K562 (cell line): ENCODE data around the gene SLC66A3. TPM values are rescaled to one million over a fixed set of nuclear protein-coding genes. Genes with fewer than 3 reads are reported as not detected.

ENCODE experiments used
- ATAC-seq: fragments of 200-7000 bp; cut with Tn5 transposase; 3 replicates; pipeline ENCODE4 v1.9.1; 2020; ENCODE audit warnings: moderate library complexity
- BruUV-seq: library from RNA; stranded (reverse); fragments of 400-500 nt; replicated peaks from 2 replicates; lab custom pipeline; 2021; lab: Mats Ljungman, UMichigan
- CTCF ChIA-PET: fragments of 300-600 bp; formaldehyde crosslinking; extraction: SDS; loops from one replicate; lab custom pipeline; 2021; ENCODE audit warnings: low intra/inter-chr PET ratio; lab: Yijun Ruan, JAX
- POLR2A ChIA-PET: fragments of 300-600, 350-650 bp; sonication (Branson Sonifier 250); formaldehyde crosslinking; extraction: SDS; loops from one replicate; lab custom pipeline; 2021; ENCODE audit warnings: antibody characterized with exemption, inconsistent platforms; lab: Yijun Ruan, JAX
- DNase-seq, 4 experiments: peaks; one replicate each; pipeline versions ENCODE4 v3.0.0 to v3.0.0-alpha.2; 2011 to 2018; ENCODE audit warnings: low spot score in 3 of 4, mixed read lengths in 3 of 4; ENCODE audit errors: extremely low read depth in 1 of 4
- FAIRE-seq: peaks from 2 replicates; lab custom pipeline; 2011; peaks lifted over from hg19 to GRCh38; lab: Jason Lieb, UNC
- H2AFZ ChIP-seq: 2 replicates; pipeline ENCODE4 v1.6.0; 2011; ENCODE audit warnings: low read depth, low read length, control low read depth, inconsistent platforms
- H3K27ac ChIP-seq: fragments of 200-600 bp; 3 replicates; pipeline ENCODE4 v1.8.0; 2011; ENCODE audit warnings: low read depth, mild to moderate bottlenecking, control low read depth, inconsistent platforms, low read length, moderate library complexity, mixed read lengths; ENCODE audit errors: extremely low read depth
- H3K27me3 ChIP-seq, 2 experiments: fragments of 300-600 bp in 1 of 2; 2 replicates in 1 of 2; 3 replicates in 1 of 2; pipeline versions ENCODE4 v1.6.0 to v1.8.0; 2011; ENCODE audit warnings: inconsistent platforms in 2 of 2, low read length in 2 of 2, mild to moderate bottlenecking in 1 of 2, mixed read lengths in 1 of 2, moderate library complexity in 1 of 2; ENCODE audit not compliant: control insufficient read depth in 2 of 2, insufficient read depth in 2 of 2
- H3K36me3 ChIP-seq: fragments of 300-600 bp; 3 replicates; pipeline ENCODE4 v1.8.0; 2011; ENCODE audit warnings: mild to moderate bottlenecking, low read length, inconsistent platforms; ENCODE audit not compliant: control insufficient read depth, insufficient read depth
- H3K4me1 ChIP-seq, 2 experiments: fragments of 200-600 bp in 1 of 2; replicated peaks in 1 of 2; 2 replicates in 1 of 2; 3 replicates in 1 of 2; pipeline versions ENCODE4 v1.5.1 to v1.8.0; 2011; ENCODE audit warnings: inconsistent platforms in 2 of 2, low read length in 2 of 2, mild to moderate bottlenecking in 1 of 2, mixed read lengths in 1 of 2, moderate library complexity in 1 of 2; ENCODE audit not compliant: control insufficient read depth in 2 of 2, insufficient read depth in 2 of 2
- H3K4me2 ChIP-seq: 2 replicates; pipeline ENCODE4 v1.6.1; 2011; ENCODE audit warnings: low read length, control low read depth, inconsistent platforms, mixed read lengths; ENCODE audit not compliant: insufficient read depth
- H3K4me3 ChIP-seq: fragments of 200-600 bp; sonication (generic), shearing (Covaris generic); 2 replicates; pipeline ENCODE4 v1.5.1; 2016; ENCODE audit warnings: control low read depth, inconsistent platforms
- H3K79me2 ChIP-seq: fragments of 200-600 bp; 3 replicates; pipeline ENCODE4 v1.8.0; 2011; ENCODE audit warnings: low read length, inconsistent platforms; ENCODE audit not compliant: control insufficient read depth, insufficient read depth
- H3K9ac ChIP-seq, 2 experiments: 2 replicates each; pipeline versions ENCODE4 v1.6.0 to v1.6.1; 2011; ENCODE audit warnings: low read depth in 2 of 2, low read length in 2 of 2, control low read depth in 1 of 2, inconsistent platforms in 1 of 2, mild to moderate bottlenecking in 1 of 2, mixed read lengths in 1 of 2; ENCODE audit not compliant: insufficient read depth in 1 of 2
- H3K9me1 ChIP-seq: one replicate; pipeline ENCODE4 v1.6.0; 2011; ENCODE audit warnings: inconsistent platforms, mild to moderate bottlenecking, low read length, moderate library complexity; ENCODE audit not compliant: control insufficient read depth, insufficient read depth
- H3K9me3 ChIP-seq: replicated peaks from 2 replicates; pipeline ENCODE4 v1.5.1; 2011; ENCODE audit warnings: low read depth, low read length, inconsistent platforms; ENCODE audit not compliant: control insufficient read depth, insufficient read depth
- H4K20me1 ChIP-seq: replicated peaks from 2 replicates; pipeline ENCODE4 v1.6.1; 2011; ENCODE audit warnings: low read length, inconsistent platforms, mixed read lengths; ENCODE audit not compliant: control insufficient read depth, insufficient read depth
- ELK1 ChIP-seq: sonication (generic); formaldehyde crosslinking; IDR thresholded peaks from 2 replicates; pipeline ENCODE4 v1.8.1; 2022; ENCODE audit warnings: missing genetic modification reagents
- FOXJ3 ChIP-seq: sonication (generic); formaldehyde crosslinking; IDR thresholded peaks from 2 replicates; pipeline ENCODE4 v1.4.0; 2020; ENCODE audit warnings: mild to moderate bottlenecking, missing genetic modification reagents
- RFX5 ChIP-seq: IDR thresholded peaks from 2 replicates; pipeline ENCODE4 v1.6.1; 2011; ENCODE audit warnings: low read depth, mild to moderate bottlenecking, improper control_type of control experiment, low read length
- WGBS: fragments of 100-300 bp; shearing (Covaris generic); methylation state at CpG from one replicate; pipeline ENCODE4 v1.1.6; 2016; ENCODE audit warnings: low coverage, mixed read lengths; ENCODE audit not compliant: insufficient coverage; ENCODE audit errors: missing lambda C conversion rate; 5-methylcytosine and 5-hydroxymethylcytosine counted together
- in situ Hi-C: fragments of 300-500 bp; cut with MboI; formaldehyde crosslinking; loops from 4 replicates; pipeline ENCODE4 v1.15.0; 2018; ENCODE audit warnings: inconsistent platforms, mixed read lengths
- intact Hi-C: fragments of 100-400 bp; cut with micrococcal nuclease; formaldehyde crosslinking; loops from 2 replicates; pipeline ENCODE4 v1.14.2; 2022
- polyA plus RNA-seq, 8 experiments: library from polyadenylated mRNA; depleted of rRNA in 4 of 8; stranded (reverse) in 5 of 8; unstranded in 3 of 8; fragments of >200 nt; fragmentation: Nextera tagmentation in 2 of 8; fragmentation: Illumina TruSeq in 1 of 8; extraction: Ambion mirVana in 2 of 8; extraction: Trizol in 1 of 8; gene quantifications; 2 replicates each; pipeline versions ENCODE4 v1.2.1 to v1.2.3, GENCODE V29; 2011 to 2014; ENCODE audit warnings: inconsistent platforms in 1 of 8, missing spikeins in 1 of 8
- total RNA-seq, 7 experiments: library from RNA; depleted of rRNA in 6 of 7; stranded (reverse); fragments of >200 nt in 6 of 7; fragmentation: Illumina TruSeq in 2 of 7; extraction: Trizol in 2 of 7; gene quantifications; 2 replicates each; pipeline versions ENCODE4 v1.2.1 to v1.2.3, GENCODE V29; 2011 to 2021; ENCODE audit warnings: low replicate concordance in 1 of 7
- TF ChIP-seq, protein P1 (sequence below): fragments of 200-600 bp; sonication (generic); IDR thresholded peaks from one replicate; pipeline ENCODE4 v1.6.1; 2012; ENCODE audit warnings: mild to moderate bottlenecking, low read depth, low read length, inconsistent platforms
- TF ChIP-seq, protein P2 (sequence below): fragments of 450-650 bp; formaldehyde crosslinking; IDR thresholded peaks from 2 replicates; pipeline ENCODE4 v1.4.0; 2020; ENCODE audit warnings: mild to moderate bottlenecking, mixed read lengths

The SLC66A3 gene
- total and polyA plus RNA-seq, 9 of the 15 experiments (the other 6 are each of a cell fraction or from before 2014, with no cell fraction given): 2.8 to 30.0 (median 9.1) TPM

GRCh38 chr2:11215407-11215806 is 60.1 kb downstream of the SLC66A3 start (continued):
- TF ChIP-seq ELK1 (no peak), FOXJ3 (CRISPR knock-in tag) (no peak), RFX5 (no peak)
- TF ChIP-seq, all 486 proteins: peak for 2

- CTCF ChIA-PET: no interaction called here
- peaks cover 36% of the 10 kb centered on the region for H3K36me3 ChIP-seq
- H3K9me1 ChIP-seq: no peaks in the 10 kb centered on the region
- H3K9me3 ChIP-seq: no peaks in the 10 kb centered on the region
- FAIRE-seq (no peak), DNase-seq (no peak), ATAC-seq (no peak)
- WGBS: 90% methylated on average over 2 of the region's 2 CpGs
- H3K4me3 ChIP-seq: no peak overlapping the region
- intact Hi-C loops: loop anchor here (10.0 kb wide), 1 partner anchor 364 kb away; no protein-coding TSS in a partner anchor
- no peaks in the 10 kb centered on the region for H3K27me3 ChIP-seq
- H4K20me1 ChIP-seq: no peaks in the 10 kb centered on the region
- BruUV-seq: no TSS peak
- H3K4me1 ChIP-seq: no peaks in the 10 kb centered on the region
- POLR2A ChIA-PET: no interaction called here
- H3K4me2 ChIP-seq: no peak overlapping the region
- H3K27ac ChIP-seq: no peak overlapping the region
- no peak overlapping the region for H2AFZ ChIP-seq
- in situ Hi-C loops: no loop called here
- no peaks in the 10 kb centered on the region for H3K79me2 ChIP-seq
- H3K9ac ChIP-seq: no peak overlapping the region
- TF ChIP-seq, protein P1, sequence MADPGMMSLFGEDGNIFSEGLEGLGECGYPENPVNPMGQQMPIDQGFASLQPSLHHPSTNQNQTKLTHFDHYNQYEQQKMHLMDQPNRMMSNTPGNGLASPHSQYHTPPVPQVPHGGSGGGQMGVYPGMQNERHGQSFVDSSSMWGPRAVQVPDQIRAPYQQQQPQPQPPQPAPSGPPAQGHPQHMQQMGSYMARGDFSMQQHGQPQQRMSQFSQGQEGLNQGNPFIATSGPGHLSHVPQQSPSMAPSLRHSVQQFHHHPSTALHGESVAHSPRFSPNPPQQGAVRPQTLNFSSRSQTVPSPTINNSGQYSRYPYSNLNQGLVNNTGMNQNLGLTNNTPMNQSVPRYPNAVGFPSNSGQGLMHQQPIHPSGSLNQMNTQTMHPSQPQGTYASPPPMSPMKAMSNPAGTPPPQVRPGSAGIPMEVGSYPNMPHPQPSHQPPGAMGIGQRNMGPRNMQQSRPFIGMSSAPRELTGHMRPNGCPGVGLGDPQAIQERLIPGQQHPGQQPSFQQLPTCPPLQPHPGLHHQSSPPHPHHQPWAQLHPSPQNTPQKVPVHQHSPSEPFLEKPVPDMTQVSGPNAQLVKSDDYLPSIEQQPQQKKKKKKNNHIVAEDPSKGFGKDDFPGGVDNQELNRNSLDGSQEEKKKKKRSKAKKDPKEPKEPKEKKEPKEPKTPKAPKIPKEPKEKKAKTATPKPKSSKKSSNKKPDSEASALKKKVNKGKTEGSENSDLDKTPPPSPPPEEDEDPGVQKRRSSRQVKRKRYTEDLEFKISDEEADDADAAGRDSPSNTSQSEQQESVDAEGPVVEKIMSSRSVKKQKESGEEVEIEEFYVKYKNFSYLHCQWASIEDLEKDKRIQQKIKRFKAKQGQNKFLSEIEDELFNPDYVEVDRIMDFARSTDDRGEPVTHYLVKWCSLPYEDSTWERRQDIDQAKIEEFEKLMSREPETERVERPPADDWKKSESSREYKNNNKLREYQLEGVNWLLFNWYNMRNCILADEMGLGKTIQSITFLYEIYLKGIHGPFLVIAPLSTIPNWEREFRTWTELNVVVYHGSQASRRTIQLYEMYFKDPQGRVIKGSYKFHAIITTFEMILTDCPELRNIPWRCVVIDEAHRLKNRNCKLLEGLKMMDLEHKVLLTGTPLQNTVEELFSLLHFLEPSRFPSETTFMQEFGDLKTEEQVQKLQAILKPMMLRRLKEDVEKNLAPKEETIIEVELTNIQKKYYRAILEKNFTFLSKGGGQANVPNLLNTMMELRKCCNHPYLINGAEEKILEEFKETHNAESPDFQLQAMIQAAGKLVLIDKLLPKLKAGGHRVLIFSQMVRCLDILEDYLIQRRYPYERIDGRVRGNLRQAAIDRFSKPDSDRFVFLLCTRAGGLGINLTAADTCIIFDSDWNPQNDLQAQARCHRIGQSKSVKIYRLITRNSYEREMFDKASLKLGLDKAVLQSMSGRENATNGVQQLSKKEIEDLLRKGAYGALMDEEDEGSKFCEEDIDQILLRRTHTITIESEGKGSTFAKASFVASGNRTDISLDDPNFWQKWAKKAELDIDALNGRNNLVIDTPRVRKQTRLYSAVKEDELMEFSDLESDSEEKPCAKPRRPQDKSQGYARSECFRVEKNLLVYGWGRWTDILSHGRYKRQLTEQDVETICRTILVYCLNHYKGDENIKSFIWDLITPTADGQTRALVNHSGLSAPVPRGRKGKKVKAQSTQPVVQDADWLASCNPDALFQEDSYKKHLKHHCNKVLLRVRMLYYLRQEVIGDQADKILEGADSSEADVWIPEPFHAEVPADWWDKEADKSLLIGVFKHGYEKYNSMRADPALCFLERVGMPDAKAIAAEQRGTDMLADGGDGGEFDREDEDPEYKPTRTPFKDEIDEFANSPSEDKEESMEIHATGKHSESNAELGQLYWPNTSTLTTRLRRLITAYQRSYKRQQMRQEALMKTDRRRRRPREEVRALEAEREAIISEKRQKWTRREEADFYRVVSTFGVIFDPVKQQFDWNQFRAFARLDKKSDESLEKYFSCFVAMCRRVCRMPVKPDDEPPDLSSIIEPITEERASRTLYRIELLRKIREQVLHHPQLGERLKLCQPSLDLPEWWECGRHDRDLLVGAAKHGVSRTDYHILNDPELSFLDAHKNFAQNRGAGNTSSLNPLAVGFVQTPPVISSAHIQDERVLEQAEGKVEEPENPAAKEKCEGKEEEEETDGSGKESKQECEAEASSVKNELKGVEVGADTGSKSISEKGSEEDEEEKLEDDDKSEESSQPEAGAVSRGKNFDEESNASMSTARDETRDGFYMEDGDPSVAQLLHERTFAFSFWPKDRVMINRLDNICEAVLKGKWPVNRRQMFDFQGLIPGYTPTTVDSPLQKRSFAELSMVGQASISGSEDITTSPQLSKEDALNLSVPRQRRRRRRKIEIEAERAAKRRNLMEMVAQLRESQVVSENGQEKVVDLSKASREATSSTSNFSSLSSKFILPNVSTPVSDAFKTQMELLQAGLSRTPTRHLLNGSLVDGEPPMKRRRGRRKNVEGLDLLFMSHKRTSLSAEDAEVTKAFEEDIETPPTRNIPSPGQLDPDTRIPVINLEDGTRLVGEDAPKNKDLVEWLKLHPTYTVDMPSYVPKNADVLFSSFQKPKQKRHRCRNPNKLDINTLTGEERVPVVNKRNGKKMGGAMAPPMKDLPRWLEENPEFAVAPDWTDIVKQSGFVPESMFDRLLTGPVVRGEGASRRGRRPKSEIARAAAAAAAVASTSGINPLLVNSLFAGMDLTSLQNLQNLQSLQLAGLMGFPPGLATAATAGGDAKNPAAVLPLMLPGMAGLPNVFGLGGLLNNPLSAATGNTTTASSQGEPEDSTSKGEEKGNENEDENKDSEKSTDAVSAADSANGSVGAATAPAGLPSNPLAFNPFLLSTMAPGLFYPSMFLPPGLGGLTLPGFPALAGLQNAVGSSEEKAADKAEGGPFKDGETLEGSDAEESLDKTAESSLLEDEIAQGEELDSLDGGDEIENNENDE: no peak
- TF ChIP-seq, protein P2, sequence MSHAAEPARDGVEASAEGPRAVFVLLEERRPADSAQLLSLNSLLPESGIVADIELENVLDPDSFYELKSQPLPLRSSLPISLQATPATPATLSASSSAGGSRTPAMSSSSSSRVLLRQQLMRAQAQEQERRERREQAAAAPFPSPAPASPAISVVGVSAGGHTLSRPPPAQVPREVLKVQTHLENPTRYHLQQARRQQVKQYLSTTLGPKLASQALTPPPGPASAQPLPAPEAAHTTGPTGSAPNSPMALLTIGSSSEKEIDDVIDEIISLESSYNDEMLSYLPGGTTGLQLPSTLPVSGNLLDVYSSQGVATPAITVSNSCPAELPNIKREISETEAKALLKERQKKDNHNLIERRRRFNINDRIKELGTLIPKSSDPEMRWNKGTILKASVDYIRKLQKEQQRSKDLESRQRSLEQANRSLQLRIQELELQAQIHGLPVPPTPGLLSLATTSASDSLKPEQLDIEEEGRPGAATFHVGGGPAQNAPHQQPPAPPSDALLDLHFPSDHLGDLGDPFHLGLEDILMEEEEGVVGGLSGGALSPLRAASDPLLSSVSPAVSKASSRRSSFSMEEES (CRISPR knock-in tag): no peak
Measured at GRCh38 chr2:11220445-11220844, 65.2 kb downstream of the SLC66A3 start.
